ENCODE results near the gene ADSS1.
"Not testable (repeated sequence)": the region's sequence is repeated elsewhere in the genome, so short reads cannot be mapped to it uniquely, and the experiment has no call there.

Gene ADSS1

DNA sequence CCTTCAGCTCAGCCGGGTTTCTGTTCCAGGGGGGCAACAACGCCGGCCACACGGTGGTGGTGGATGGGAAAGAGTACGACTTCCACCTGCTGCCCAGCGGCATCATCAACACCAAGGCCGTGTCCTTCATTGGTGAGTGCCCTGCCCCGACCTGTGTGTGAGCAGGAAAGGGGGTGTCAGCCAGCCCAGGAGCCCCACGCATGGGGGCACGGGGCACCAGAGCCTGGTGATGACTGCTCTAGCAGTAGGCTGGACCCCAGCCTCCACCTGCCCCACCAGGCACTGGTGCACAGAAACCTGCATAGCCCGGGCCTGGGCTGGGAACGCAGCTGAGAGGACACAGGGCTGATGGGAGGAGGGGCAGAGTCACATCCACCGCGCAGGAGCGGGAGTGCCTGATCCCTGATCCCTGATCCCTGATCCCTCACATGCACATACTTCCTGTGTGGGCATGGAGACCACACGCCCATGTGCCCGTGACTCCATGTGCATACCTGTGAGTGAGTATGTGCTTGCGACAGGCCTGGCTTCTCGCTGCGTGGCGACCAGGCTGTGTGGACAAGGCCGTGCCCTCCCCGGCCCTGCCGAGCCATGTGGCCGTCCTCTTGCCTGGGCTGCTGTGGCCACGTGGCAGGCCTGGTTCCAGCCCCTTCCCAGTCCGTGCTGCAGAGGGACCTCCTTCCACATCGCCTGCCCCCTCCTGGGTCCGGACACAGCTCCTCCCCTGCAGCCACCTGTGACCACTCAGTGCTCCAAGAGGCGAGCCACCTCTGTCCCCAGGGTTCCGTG lies 11.2 kb downstream of the ADSS1 start:
- no peak for DNase-seq

DNA sequence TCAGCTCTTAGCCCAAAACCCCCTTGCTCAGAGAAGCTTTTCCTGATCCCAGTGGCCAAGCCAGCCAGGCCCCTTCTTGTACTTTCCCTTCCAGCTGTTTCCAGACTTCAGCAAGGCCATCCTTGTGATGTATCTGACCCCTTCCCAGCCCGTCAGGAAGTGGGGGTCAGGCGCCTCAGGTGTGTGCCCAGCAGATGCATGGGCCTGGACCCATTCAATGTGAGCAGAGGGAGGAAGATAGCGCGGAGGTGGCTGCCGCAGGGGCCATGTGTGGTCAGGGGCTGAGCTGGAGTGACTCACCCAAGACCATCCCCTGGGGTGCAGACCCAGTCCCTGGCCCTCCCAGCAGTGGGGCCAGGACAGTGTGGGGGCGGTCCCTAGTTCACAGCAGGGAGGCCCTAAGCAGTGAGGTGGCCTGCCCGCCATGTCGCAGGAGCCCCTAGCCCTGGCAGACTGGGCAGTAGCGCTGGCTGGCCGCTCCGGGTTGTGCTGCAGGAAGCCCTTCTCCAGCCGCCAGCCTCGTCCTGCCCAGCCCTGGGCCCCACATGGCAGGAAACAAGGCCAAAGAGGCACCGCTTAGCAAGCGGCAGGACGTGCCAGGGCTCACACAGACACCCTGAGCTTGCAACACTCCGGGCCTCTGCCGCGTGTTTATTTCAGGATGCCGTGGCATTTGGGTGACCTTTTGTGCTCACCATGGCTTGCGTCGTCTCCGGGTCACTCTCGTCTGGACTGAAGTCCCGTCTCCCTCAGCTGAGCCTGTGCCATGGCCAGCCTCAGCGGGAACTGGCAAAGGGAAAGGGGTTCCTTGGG lies 12.0 kb downstream of the ADSS1 start:
- DNase-seq: no peak

DNA sequence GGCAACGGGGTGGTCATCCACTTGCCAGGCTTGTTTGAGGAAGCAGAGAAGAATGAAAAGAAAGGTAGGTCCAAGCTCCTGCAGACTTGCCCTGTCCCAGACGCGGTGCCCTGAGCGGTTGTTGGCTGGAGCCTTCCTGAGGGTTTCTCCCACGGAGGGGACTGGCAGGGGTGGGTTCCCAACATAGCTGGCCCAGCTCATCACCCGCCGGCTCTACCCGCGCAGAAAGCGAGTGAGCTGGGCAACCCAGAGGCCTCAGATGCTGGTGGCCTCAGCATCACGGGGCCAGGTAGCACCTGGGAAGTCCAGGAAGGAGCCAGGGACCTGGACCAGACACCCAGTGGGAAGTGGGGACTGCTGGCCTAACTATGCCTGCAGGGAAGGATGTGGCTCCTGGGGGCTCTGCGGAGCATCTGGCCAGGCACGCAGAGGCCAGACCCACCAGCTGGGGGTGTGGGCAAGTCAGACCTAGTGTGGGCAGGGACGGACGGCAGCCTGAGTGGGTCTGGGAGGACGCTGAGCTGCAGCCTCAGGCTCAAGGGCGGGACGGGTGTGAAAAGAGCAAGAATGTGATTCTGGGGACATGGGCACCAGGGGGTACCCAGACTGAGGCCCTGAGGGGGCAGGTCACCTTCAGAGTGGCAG lies 14.5 kb downstream of the ADSS1 start:
- no peak for DNase-seq

DNA sequence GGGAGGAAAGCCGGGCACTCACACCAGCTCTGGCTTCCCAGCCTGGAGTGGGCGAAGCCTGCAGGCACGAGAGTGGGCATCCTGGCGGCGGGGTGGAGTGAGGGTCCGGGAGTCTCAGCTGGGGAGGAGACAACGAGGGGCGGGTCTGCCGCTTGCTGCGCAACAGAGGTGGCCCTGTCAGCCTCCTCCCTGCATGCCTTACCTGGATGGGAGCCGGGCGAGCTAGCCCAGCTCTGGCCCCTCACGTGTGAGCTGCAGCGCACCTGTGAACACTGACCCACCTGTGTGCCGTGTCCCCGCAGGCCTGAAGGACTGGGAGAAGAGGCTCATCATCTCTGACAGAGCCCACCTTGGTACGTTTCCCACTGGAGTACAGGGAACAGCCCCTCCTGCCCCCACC lies 15.0 kb downstream of the ADSS1 start:
- no peak for DNase-seq

DNA sequence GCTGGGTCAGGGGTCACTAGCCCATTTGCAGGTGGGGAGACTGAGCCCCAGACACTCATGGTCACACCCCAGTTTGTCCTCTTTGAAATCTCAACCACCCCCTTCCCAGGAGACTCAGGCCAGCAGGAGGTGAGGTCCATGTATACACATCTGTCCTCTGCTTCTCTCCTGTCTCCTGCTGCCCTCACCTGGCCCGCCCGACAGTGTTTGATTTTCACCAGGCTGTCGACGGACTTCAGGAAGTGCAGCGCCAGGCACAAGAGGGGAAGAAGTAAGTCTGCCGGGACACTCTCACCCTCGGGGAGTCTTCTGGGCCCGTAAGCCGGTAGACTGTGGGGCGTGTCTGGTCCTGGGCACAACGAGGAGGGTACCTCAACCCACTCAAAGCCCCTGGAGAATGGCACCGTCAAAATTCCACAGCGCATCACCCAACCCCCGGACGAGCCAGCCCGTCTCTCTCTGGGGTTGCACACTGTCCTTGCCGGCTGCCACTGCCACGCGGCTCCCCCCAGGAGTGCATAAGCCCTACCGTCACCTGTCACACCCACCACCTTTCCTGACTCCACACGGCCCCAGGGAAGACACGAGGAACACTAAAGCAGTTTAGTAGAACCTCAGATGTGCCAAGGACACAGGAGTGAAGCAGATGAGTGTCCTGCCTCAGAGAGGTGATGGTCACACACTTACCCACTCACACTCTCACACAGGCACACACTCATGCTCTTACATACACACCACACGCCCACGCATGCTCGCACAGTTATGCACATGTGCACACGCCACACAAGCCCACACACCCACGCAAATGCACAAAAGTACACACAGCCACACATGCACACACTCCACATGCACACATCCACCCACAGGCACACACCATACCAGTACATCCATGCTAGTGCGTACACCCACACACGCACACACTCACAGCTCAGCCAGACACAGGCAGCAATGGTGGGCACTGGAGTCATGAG lies 15.8 kb downstream of the ADSS1 start:
- no peak for DNase-seq

DNA sequence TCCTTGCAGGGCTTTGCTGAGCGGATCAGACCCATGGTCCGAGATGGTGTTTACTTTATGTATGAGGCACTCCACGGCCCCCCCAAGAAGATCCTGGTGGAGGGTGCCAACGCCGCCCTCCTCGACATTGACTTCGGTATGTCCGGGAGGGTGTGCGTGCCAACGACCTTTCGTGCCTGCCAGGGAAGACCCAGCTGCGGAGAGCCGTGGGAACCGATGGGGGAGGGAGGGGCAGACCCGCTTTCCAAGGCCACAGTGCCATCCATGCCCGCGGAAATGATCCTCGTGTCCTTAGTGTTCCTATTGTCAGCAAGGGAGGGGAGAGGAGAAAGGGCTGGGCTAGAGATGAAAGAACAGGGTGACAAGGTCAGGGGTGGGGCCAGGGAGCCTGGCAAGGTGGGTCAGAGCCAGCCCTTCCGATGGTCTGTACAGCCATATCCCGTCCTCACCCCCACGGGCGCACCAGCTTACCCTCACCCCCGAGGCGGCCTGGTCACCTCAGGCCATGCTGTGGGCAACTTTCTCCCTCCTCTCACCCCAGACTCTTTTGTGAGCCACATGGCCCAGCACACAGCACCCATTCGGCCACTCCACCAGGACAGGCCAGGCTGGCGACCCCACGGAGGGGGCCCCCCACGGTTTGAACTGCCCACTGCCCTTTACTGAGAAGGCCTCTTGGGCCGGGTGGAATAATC lies 17.2 kb downstream of the ADSS1 start:
- no peak for DNase-seq

DNA sequence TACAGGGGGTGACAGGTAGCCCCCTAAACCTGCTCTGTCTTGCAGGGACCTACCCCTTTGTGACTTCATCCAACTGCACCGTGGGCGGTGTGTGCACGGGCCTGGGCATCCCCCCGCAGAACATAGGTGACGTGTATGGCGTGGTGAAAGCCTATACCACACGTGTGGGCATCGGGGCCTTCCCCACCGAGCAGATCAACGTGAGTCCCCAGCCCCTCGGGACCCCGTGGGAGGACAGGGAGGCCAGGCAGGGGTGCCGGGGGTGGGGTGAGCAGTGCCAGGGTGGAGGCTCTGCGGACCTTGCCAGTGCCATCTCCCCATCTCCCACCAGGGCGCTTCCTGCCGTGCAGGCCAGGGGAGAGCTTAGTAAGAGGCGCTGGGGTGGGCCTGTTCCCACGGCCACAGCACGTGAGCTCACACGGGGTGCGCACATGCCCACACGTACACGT lies 17.8 kb downstream of the ADSS1 start:
- DNase-seq: no peak

DNA sequence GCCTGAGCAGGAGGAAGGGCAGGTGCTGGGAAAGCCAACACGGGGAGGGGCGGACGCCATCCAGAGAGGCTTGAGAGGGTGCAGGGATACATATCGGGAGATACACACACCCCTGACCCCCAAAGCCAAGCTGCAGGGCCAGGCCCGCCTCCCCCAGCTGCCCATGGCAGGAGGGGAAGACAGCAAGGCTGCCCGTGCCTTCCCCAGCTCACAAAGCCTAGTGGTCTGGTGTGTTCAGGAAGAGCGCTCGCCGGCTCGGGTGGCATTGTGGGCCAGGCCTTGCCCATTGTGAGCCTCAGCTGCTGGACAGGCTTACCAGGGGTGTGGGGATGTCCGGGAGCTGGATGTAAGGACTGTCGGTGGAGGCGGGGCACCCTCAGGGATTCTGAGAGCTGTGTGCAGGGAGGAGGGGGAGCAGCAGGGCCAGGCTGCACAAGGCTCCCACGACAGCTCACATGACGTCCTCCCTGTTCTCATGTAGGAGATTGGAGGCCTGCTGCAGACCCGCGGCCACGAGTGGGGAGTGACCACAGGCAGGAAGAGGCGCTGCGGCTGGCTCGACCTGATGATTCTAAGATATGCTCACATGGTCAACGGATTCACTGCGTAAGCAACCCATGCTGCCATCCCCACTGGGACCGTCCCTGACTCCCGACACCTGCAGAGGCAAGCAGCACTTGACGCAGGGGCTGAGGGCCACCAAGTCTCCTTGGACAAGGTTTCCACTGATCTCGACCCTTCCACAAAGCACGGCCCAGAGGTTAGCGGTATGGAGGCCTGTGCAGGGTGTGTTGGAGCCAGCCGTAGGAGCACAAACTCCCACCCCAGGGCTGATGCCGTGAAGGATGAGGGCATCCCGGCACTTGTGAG lies 18.8 kb downstream of the ADSS1 start:
- DNase-seq: no peak

DNA sequence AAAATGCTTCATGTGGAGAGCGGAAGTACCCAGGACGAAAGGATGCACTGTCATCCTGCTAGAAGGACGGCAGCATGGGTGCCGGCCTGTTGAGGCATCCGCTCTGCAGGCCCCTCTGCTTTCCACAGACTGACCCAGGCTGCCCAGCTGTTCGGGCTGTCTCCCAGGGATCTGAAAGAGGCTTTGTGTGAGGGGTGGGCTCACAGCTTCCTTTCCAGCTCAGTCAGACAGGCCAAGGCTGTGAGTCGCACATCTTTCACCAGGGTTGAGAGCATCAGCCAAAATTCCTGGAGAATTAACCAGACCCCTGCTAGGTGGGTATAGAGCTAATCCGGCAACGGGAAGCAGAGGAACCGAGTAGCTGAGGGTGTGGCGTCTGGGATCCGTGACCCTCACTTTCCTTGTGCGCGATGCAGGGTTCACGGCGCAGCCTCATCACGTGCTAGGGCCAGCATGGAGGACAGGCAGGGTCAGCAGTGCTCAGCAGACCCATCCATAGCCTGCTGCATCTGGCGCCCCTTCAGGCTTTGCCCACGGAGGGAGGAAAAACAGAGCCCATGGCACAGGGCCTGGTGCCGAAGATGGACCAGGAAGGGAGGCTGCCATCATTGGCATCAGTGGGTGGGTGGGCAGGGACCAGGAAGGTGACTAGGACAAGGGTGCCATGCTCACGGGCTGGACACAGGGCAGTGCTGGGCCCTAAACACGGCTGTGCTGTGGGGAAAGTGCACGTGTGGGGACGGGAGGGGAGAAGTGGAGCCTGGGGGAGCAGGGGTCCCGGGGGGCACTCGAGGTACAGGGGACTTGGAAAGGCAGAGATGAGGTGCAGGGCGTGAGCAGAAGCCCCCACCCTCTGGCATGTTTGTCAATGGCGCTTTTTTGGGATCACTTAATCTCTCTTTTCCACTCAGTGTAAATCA lies 19.7 kb downstream of the ADSS1 start:
- peak; percentile 75 for DNase-seq

DNA sequence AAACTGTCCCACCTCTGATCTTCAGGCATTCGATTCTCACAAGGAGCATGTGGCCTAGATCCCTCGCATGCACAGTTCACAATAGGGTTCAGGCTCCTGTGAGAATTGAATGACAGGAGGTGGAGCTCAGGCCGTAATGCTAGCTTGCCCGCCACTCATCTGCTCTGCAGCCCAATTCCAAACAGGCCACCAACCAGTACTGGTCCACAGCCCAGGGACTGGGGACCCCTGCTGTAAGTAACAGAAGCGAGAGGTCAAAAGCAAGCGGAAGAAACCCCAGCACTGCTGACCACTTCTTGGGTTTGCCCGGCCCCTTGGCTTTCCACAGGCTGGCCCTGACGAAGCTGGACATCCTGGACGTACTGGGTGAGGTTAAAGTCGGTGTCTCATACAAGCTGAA lies 20.5 kb downstream of the ADSS1 start:
- no peak for DNase-seq

DNA sequence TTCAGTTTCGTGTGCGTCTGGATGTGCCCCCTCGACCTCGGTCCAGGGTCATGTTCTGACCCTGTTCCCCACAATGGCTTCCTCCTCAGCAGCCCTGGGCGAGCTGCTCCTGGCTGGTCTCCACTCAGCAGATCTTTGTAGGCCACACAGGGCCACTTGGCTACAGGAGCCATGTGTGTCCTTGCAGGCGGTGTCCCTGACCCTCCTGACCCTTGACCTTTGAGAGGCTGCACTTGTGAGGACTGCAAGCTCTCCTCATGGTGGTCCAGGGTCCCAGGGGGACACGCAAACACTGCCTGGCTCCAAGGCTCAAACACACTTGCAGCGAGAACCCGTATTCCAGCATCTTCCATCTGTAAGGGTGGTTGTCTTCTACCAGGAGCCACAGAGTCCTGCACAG lies 21.4 kb downstream of the ADSS1 start:
- no peak for DNase-seq

DNA sequence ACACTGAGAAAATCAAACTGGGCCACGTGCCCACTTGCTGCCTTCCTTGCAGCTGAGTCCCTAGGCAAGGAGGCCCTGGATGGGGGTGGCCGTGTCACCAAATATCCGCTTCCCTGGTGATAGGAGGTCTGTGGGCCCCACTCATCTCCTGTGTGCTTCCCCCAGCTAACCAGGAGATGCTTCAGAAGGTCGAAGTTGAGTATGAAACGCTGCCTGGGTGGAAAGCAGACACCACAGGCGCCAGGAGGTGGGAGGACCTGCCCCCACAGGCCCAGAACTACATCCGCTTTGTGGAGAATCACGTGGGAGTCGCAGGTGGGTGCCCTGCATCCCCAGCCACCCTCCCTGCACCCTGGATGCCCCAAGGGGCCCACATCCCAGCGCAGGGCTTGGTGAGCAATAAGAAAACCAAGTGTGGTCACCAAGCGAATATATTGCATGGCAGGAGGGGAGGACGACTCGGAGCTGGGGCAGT lies 22.1 kb downstream of the ADSS1 start:
- no peak for DNase-seq

DNA sequence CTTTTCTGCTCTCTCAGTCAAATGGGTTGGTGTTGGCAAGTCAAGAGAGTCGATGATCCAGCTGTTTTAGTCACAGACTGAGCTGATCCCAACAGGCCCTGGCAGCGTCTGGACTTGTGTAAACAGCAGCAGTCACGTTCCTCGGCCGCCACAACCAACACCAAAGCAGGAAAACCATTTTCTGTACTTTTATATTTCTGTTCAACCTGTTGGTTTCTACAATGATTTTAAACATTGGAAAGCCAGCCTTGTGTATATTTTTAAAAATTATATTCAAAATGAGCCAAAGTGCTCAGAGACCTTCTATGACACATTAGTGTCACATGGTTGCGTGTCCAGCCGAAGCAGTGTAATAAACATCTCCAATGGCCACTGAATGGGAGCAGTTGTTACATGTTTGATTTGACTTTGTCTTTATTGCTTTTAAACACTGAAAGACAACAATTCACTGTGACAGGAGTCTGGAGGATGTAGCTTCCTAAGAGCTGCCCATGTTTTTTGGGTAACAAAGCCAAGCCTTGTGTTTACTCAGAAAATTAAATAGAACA lies 23.0 kb downstream of the ADSS1 start:
- no peak for DNase-seq

DNA sequence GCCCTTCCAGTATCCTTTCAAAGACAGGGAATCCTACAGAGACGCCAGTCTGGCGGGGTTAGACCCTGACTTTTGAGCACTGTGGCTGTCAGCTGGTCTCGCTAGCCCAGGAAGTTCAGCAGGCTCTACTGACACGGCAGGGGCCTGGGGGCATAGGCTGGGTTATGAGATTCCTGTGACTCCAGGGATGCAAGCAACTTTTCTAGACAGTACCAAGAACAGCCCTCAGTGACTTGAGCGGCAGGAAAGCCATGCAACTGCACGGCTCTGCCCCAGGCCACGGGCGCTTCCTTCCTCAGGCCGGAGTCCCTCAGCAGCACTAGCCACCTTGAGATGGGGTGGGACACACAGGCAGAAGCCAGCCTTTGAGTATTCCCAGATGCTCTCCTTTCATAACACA lies 23.8 kb downstream of the ADSS1 start:
- DNase-seq: no peak

DNA sequence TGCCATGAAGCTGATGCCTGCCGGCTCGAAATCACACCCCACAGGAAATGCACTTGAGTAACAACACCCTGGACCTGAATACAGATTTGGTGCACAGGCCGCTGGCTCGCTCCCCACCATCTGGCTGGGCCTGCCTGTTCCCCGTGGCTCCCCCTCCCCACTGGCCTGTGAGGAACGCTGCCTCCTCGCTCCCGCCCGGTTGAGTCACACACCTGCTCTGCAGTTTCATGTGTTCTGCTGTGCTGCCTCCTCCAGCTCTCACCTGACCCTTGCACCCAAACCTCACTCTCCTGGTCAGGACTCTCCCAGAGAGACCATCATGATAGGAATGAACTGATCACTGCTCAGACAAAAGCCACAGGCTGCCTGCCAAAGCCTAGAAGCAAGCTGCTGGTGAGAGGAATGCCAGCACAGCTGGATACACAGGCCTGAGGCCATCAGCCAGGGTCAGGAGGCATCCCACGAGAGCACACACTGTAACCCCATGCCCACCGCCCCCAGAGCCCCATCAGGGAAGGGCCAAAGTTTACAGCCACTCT lies 25.2 kb downstream of the ADSS1 start:
- peak; percentile 26 for DNase-seq

DNA sequence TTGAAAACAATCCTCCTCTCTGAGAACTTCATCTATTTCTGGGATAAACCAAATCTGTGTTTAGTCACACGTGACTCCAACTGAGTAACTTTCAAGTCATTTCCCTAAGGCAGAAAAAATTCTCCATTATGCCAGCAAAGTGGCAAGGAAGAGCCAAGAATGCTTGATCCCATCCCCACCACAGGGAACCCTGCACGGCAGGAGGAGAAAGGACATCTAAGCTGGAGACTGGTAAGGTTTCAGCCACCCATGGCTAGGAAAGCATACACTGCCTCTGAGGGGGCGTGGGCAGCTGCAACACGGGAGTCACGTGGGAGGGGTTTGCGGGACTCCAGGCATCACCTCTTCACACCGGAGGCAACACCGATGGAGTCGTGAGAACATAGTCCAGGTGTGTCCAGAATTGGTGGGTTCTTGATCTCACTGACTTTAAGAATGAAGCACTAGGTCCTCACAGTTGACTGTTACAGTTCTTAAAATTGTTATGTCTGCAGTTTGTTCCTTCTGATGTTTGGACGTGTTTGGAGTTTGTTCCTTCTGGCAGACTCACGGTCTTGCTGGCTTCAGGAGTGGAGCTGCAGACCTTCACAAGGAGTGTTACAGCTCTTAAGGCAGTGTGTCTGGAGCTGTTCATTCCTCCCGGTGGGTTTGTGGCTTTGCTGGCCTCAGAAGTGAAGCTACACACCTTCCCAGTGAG lies 26.2 kb downstream of the ADSS1 start:
- DNase-seq: no peak

DNA sequence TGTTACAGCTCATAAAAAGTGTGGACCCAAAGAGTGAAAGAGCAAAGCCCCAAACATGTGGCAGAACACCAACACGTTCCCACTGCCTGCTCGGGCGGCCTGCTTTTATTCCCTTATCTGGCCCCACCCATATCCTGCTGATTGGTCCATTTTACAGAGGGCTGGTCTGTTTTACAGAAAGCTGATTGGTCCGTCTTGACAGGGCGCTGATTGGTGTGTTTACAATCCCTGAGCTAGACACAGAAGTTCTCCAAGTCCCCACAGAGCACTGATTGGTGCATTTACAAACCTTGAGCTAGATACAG lies 26.7 kb downstream of the ADSS1 start:
- DNase-seq: not testable (repeated sequence)

Measured in fibroblast of upper back skin (primary cell).